Peyer's patch (tissue), 4 donors: ENCODE measurements around the gene TERT. TPM values are rescaled to one million over a fixed set of nuclear protein-coding genes. Genes with fewer than 3 reads are reported as not detected.

Source experiments
- DNase-seq, 3 donors: peaks; one replicate each; pipeline ENCODE4 v3.0.0-alpha.2; 2017 to 2019
- H3K27ac ChIP-seq, 4 donors: fragments of 200-600 bp; sonication (generic); one replicate each; pipeline ENCODE4 v1.5.1; 2016 to 2019
- H3K27me3 ChIP-seq, 2 donors: fragments of 200-600 bp; sonication (generic); one replicate each; pipeline ENCODE4 v1.5.1; 2019
- H3K36me3 ChIP-seq, 3 donors: fragments of 200-600 bp; sonication (generic); one replicate each; pipeline ENCODE4 v1.5.1; 2016 to 2019
- H3K4me1 ChIP-seq, 4 donors: fragments of 200-600 bp; sonication (generic); one replicate each; pipeline ENCODE4 v1.5.1; 2016 to 2019
- H3K4me3 ChIP-seq, 4 donors: fragments of 200-600 bp; sonication (generic); 1 replicate in 3 of 4; 2 replicates in 1 of 4; pipeline ENCODE4 v1.5.1; 2016 to 2019; ENCODE audit warnings: mild to moderate bottlenecking in 1 of 4
- H3K9me3 ChIP-seq, 4 donors: fragments of 200-600 bp; sonication (generic); one replicate each; pipeline ENCODE4 v1.5.1; 2016 to 2019; ENCODE audit warnings: mild to moderate bottlenecking in 1 of 4
- CTCF ChIP-seq, 6 experiments: fragments of 450-650 bp in 4 of 6; fragments of 200-600 bp in 2 of 6; sonication (generic) in 1 of 6; IDR thresholded peaks; one replicate each; pipeline ENCODE4 v1.5.1; 2017 to 2019; ENCODE audit warnings: antibody characterized with exemption in 6 of 6, mild to moderate bottlenecking in 3 of 6, moderate library complexity in 1 of 6
- POLR2A ChIP-seq, 2 donors: fragments of 450-650 bp; IDR thresholded peaks; one replicate each; pipeline ENCODE4 v1.5.1; 2017; ENCODE audit warnings: antibody characterized with exemption in 2 of 2, mild to moderate bottlenecking in 2 of 2, moderate library complexity in 2 of 2
- total RNA-seq, 4 donors: library from RNA; depleted of rRNA; stranded (reverse); fragments of >200 nt; gene quantifications; one replicate each; pipeline ENCODE4 v1.1.0, GENCODE V29; 2016

Gene TERT
- total RNA-seq, 4 donors from 2014 or later = 0.70 to 6.6 (median 1.6) TPM

- TF ChIP-seq CTCF (IDR thresholded peaks at IDR 0.05) (no peak), POLR2A (IDR thresholded peaks at IDR 0.05) (no peak)
- Histone ChIP-seq H3K4me3 (no peak overlapping the region), H3K4me1 (no peaks in the 10 kb centered on the region), H3K36me3 (no peaks in the 10 kb centered on the region), H3K27ac (no peak overlapping the region), H3K9me3 (no peaks in the 10 kb centered on the region), H3K27me3 (no peaks in the 10 kb centered on the region)
- peak in 2 of 3 donors; percentile 34 to 40 for DNase-seq
Measured at GRCh38 chr5:1282131-1282992, 12.5 kb downstream of the TERT start.

DNA sequence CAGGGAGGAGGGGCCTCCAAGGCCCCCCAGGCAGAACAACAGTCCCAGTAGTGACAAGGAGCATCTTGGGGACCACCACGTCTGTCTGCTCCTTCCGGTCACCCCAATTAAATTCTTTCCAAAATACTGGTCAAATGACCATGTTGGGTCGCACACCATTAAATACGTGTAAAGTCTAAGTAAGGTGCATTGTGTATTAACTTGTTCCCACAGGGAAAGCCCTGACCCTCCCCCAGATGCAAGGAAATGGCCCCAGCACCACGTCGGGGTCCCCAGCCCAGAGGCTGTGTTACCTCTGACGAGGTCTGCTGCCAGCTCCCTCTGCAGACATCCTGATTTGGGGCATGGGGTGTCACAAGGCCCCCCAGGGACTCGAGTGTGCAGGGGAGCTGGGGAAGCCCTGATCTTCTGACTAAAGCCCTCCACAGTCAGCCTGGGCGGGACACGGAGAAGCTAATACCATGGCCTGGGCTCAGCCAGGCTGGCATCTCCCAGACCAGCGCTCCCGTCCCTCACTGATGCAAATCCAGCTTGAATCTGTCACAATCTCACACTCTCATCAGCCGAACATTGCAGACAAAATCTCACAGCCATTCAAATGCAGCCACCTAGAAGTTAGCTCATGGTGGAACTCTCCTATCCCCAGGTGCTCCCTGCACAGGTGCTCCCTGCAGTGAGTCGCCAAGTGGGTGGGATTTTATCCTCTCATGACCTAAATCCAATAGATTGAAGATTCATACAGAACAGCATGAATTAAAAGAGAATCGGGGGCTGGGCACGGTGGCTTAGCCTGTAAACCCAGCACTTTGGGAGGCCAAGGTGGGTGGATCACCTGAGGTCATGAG is 13.6 kb downstream of the TERT start:
- H3K4me1 ChIP-seq = no peaks in the 10 kb centered on the region
- TF ChIP-seq CTCF (IDR thresholded peaks at IDR 0.05) = no peak
- TF ChIP-seq POLR2A (IDR thresholded peaks at IDR 0.05) = no peak
- DNase-seq = peak in 2 of 3 donors; percentile 19 to 34

GRCh38 chr5:1280177-1281037 is 14.5 kb downstream of the TERT start:
- H3K9me3 ChIP-seq = no peaks in the 10 kb centered on the region
- no peak overlapping the region for H3K4me3 ChIP-seq
- no peaks in the 10 kb centered on the region for H3K27me3 ChIP-seq
- DNase-seq = peak in 2 of 3 donors; percentile 30 to 32
- H3K27ac ChIP-seq = no peak overlapping the region
- no peaks in the 10 kb centered on the region for H3K36me3 ChIP-seq
- no peak for TF ChIP-seq CTCF (IDR thresholded peaks at IDR 0.05)
- no peak for TF ChIP-seq POLR2A (IDR thresholded peaks at IDR 0.05)
- H3K4me1 ChIP-seq = no peaks in the 10 kb centered on the region

More for the DNA sequence above, 13.6 kb downstream of the TERT start:
- Histone ChIP-seq H3K36me3 (no peaks in the 10 kb centered on the region), H3K9me3 (no peaks in the 10 kb centered on the region), H3K27ac (no peak overlapping the region), H3K27me3 (no peaks in the 10 kb centered on the region), H3K4me3 (no peak overlapping the region)

DNA sequence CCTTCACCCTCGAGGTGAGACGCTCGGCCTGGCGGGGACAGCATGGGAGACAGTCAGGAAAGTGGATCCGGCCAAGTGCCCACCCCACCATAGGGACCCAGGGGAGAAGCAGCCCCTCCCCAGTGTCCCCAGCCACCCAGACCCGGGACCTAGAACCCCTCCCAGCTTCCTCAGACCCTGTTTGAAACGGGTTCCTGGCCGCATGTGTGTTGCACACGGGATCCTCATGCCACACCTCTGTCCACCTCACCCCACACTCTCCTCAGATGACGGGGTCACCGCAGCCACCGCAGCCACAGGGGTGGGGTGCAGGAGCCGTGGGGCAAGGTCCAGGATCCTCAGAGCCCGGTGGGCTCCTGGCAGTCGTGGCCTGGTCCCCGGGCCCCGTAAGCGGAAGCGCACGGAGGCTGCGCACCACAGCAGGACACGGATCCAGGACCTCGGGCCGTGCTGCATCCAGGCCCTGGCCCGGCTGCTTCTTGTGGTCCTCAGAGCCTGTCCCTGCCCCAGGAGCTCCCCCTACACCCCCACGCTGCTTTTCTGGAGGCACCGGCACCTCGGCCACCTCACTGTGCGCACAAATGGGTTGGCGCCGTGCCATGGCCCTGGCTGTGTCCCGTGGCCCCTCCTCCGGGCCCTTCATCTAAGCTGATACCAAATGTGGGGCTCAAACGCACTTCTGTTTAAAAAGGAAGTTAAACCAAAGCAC is 15.3 kb downstream of the TERT start:
- Histone ChIP-seq H3K4me1 (no peaks in the 10 kb centered on the region), H3K27me3 (no peaks in the 10 kb centered on the region), H3K27ac (no peak overlapping the region), H3K9me3 (no peaks in the 10 kb centered on the region), H3K4me3 (no peak overlapping the region), H3K36me3 (no peaks in the 10 kb centered on the region)
- TF ChIP-seq CTCF (IDR thresholded peaks at IDR 0.05) = no peak
- no peak for TF ChIP-seq POLR2A (IDR thresholded peaks at IDR 0.05)
- DNase-seq = no peak
